Suppressor macrophage treated with lipopolysaccharide for 1 hour (primary cell): Measurements from ENCODE around the gene OGDH.
A peak's percentile ranks its signal among the peaks of the same experiment; 100 is the strongest.

Experiments
- DNase-seq, 3 donors: peaks; one replicate each; pipeline ENCODE4 v3.0.0-alpha.2; 2020 to 2022

OGDH gene

DNA sequence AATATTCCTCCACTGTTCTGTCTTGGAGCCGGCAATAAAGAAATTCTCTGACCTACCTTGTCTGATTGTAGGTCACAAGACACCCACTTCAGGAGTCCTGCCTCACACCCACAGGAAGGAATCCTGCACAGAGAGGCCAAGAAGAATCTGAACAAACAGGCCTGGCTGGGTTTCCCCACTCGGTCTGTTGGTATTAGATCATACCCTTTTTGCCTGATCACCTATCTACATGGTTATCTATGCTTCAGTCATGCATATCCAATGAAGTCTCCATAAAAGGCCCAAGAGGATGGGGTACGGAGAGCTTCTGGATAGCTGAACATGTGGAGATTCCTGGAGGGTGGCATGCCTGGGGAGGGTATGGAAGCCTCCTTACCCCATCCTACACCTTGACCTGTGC, 12.3 kb downstream of the OGDH start:
- peak in 2 of 3 donors; percentile 47 to 54 for DNase-seq

GRCh38 chr7:44621034-44621749, 14.8 kb downstream of the OGDH start:
- DNase-seq: peak; percentile 89 to 93 (median 91)

GRCh38 chr7:44621750-44622103, 15.3 kb downstream of the OGDH start:
- DNase-seq: no peak

DNA sequence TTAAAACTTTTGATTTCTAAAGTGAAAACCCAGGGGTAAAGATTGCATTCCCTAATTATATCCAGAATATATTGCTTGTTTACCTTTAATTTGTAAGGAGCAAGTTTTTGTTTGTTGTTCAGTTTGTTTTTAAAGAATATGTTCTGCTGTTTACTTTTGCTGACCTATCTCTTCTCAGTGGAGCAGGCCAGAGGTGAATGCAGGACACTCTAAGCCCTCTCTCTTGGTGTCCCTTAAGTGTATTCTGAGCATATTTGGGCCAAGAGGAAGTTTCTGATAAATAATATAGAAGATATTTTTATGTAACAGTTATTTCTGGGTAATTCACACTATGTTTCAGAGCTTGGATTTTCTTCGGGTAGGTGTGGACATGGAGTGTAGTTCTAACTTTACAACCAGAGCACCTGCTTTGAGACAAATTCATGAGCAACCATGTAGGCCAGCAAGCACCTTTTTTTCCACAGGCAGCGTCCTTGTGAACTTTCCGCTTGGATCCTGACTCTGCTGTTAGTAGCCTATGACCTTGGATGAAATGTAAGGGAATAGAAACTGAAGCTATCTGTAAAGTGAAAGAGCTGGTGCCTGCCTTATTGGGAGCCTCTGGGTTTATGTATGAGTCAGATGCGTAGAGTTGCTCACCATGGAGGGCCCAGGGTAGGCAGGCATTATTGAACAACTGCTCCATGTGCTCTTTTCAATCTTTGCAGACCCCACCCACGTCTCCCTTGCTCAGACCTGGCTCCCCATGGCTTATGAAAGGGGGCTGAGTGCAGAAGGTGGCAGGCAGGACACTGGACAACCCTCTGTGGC, 16.1 kb downstream of the OGDH start:
- peak; percentile 76 to 88 (median 80) for DNase-seq

DNA sequence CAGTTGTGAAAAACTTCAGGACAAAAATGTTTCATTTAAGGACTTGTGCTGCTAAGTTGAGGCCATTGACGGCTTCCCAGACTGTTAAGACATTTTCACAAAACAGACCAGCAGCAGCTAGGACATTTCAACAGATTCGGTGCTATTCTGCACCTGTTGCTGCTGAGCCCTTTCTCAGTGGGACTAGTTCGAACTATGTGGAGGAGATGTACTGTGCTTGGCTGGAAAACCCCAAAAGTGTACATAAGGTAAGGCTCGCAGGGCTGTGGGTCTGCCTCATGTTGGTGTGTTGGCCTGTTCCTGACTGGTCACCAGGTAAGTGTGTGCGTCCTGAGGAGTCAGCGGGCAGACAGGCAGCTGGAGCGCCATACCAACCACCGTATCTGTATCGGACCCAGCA, 17.9 kb downstream of the OGDH start:
- no peak for DNase-seq

GRCh38 chr7:44625526-44626471, 19.4 kb downstream of the OGDH start:
- DNase-seq: no peak

GRCh38 chr7:44626620-44627019, 20.2 kb downstream of the OGDH start:
- no peak for DNase-seq

- DNase-seq: peak; percentile 50 to 60 (median 51)
These were observed 23.5 kb downstream of the OGDH start for GRCh38 chr7:44629829-44630522.

- no peak for DNase-seq
These were observed 24.5 kb downstream of the OGDH start for GRCh38 chr7:44630792-44631457.

DNA sequence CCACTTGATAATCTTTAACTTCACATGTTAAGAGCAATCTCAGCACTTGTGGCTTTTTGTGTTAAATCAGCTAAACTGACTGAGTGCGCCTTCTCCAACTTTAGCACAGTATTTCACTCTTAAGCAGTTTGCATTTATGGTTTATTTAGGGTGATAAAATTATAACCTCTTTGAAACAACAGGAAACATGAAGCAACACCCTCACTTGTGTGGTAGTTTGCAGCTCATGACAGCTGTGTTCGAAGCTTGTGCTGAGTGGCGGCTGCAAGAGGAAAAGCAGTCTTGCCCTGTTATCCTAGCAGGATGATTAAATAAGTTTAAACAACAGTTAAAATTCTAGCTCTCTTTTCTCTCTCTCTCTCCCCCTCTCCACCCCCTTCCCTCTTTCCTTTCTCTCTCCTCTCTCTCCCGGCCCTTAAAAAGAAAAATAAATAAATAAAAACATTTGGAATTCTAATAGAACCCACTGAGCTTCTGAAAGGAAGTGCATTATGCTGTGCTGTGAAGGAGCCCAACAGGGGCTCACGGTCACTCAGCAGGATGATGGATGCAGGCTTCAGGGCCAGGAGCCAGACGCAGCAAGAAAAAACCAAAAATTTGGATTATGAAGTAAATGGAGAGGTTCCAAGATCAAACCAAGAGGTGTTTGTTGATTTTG, 25.2 kb downstream of the OGDH start:
- peak in 1 of 3 donors; percentile 23 for DNase-seq

DNA sequence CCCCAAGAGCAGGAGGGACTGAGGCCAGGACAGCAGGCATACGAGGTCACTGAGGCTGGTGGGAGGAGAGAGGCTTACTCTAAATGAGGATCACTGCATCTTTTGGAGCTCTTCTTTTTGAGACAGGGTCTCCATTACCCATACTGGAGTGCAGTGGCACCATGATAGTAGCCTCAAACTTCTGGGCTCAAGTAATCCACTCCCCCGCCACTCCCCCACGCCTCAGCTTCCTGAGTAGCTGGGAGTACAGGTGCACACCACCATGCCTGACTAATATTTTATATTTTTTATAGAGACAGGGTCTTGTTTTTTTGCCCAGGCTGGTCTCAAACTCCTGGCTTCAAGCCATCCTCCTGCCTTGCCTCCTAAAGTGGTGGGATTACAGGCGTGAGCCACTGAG, 25.8 kb downstream of the OGDH start:
- DNase-seq: no peak

- peak; percentile 65 to 76 (median 68) for DNase-seq
These were observed 27.1 kb downstream of the OGDH start for GRCh38 chr7:44633254-44634186.

DNA sequence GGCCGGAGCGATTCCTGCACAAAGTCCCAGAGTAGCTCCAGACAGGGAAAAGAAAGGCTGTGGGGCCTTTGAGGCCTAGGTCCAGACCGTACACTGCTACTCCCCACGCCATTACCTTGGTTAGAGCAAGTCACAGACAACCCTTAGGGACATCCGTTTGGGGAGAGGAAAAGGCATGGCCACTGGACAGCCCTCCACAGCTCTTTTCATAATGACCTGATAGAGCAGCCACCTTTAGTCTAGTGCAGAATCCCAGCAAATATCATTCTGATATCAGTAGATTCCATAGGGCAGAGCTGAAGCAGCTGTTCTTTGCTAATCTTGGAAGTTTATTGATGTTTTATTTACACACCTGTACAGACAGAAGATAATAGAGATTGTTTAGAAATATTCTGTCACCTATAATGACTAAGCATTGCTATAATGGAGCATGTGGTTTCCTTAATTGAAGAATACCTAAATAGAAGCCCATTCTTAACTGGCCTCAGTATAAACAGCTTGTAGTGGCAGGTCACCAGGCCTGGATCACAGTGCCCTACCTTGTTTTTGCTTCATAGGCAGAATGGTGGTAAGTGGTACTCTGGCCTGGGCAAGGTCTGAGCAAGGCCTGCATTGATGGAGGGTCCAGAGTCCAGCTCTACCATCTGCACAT, 27.9 kb downstream of the OGDH start:
- no peak for DNase-seq

- peak in 1 of 3 donors; percentile 22 for DNase-seq
These were observed 28.6 kb downstream of the OGDH start for GRCh38 chr7:44634839-44635591.

DNA sequence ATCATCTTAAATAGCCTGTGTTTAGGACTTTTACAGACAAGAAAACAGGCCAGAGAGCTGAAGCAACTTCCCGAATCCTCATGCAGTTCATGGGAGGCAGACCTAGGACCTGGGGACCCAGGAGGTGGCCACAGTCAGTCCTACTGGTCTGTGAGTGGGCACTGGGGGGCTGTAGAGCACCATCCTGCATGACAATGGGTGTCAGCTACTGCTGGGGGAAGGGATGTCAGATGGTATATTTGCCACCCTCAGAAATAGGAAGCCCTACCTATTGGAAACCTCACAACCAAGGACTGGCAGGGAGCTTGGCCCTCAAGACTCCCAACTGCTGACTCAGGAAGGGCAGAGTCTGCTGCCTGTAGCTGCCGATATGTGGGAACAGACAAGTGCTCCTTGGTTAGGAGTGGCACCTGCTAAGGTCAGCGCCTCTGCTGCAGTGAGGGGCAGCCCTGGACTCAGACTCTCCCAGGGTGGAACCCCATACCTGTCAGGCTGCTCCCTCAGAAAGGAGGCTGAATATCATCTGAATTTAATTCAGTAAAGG, 29.7 kb downstream of the OGDH start:
- no peak for DNase-seq

DNA sequence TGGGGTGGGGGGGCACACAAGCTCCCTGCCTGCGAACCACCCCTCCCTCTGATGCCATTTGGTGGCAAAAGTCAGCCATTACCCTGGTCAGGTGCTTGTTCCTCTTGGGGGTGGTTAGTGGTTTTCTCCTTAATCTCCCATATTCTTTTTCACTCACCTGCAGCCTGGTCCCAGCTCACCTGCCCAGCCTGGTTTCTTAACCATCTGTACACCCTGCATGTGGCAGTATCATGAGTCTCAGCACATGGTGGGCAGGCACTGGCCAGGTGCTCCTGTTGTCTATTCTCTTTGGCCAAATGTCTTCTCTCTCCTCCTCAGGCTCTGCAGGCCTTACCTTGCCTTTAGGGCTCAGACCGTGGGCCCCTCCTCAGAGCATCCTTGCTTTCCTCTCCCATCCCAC, 30.5 kb downstream of the OGDH start:
- DNase-seq: no peak

DNA sequence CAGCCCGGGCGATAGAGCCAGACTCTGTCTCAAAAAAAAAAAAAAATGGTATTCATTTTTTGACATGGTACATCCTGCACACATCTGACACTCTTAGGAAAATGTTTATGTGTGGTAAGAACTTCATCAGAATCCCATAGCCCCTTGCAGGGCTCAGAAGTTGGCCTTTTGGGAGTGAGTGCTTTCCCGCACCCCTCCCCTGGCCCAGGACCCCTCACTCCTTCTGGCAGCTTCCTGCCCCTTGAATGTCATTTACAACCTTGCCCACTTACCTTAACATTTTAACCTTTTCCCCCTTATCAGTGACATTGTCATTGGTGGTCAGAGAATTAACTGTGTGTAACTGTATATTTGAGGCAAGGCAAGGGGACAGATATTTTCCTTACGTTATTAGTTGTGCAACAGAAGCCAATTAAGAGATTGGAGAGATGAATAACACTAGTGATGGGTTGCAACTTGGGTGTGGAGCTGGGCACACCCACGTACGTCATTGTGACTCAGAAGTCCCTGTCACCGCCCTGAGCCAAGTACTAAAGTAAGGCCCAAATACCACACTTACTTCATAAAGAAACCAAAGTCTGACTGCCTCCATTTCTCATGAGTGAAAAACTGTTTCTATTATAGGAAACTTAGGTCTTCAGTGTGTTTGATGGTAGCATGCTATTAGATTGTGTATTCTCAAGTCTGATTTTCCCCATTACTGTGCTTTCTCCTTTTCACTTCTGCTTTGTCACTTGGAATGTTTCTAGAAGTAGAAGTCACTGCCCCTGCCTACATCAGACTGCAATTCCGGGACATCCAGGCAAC, 31.6 kb downstream of the OGDH start:
- peak; percentile 92 to 98 (median 95) for DNase-seq
